SHP77 treated with DMSO at 0.1 percent for 48 hours (cell line): Measurements from ENCODE around the gene CFAP126.
"Not testable (repeated sequence)": the region's sequence is repeated elsewhere in the genome, so short reads cannot be mapped to it uniquely, and the experiment has no call there.

Experiments
- DNase-seq: peaks from one replicate; lab custom pipeline; 2025; lab: John Stamatoyannopoulos, UW

Gene CFAP126

GRCh38 chr1:161367684-161368400, at the start of gene CFAP126:
TSS of gene CFAP126 (minus strand) at chr1:161367876. CDS start at chr1:161367868, 8 bp downstream.
- DNase-seq, result no peak

- not testable (repeated sequence) for DNase-seq
Observed at GRCh38 chr1:161413050-161413449, 45.4 kb upstream of the CFAP126 start.

- not testable (repeated sequence) for DNase-seq
Observed at GRCh38 chr1:161410636-161410970, 42.9 kb upstream of the CFAP126 start.

DNA sequence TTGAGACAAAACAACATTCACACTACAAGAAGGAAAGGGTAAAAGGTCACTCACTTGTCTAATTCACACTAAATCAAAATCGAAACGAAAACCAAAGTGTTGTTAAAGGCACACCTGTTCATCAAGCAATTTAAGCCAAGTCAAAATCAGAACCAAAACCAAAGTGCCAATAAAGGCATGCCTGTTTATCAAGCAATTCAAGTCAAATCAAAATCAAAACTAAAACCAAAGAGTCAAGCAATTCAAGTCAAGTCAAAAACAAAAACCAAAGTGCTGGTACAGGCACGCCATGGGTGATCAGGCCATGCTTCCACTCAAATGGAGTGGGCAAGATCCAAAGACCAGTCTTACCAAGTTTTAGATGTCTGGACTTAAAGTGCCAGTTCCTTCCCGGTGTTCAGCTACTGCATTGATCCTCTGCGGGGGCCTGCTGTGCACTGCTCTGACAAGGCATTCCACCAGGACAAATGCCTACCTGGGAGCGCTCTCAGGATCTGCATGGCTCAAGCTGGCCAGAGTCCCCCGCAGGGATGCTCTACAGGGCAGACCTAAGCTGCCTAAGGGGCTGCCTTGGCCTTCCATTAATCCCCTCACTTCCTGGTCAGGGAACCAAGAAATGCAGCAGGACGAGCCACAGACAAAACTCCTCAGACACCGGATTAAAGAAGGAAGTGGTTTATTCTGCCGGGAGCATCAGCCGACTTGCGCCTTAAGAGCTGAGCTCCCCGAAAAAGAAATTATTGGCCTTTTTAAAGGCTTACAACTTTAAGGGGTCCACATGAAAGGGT, 42.4 kb upstream of the CFAP126 start:
- DNase-seq, result not testable (repeated sequence)

- DNase-seq, result no peak
Observed at GRCh38 chr1:161408429-161409052, 40.9 kb upstream of the CFAP126 start.

- DNase-seq, result no peak
Observed at GRCh38 chr1:161407451-161407985, 39.8 kb upstream of the CFAP126 start.

DNA sequence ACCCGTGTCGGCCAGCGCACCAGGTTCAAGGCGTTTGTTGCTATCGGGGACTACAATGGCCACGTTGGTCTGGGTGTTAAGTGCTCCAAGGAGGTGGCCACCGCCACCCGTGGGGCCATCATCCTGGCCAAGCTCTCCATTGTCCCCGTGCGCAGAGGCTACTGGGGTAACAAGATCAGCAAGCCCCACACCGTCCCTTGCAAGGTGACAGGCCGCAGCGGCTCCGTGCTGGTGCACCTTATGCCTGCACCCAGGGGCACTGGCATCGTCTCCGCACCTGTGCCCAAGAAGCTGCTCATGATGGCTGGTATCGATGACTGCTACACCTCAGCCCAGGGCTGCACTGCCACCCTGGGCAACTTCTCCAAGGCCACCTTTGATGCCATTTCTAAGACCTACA, 38.9 kb upstream of the CFAP126 start:
- DNase-seq, result not testable (repeated sequence)

- DNase-seq, result no peak
Observed at GRCh38 chr1:161404051-161404597, 36.4 kb upstream of the CFAP126 start.

GRCh38 chr1:161402446-161402845, 34.8 kb upstream of the CFAP126 start:
- no peak for DNase-seq

- DNase-seq, result peak; percentile 94
Observed at GRCh38 chr1:161399257-161399998, 31.8 kb upstream of the CFAP126 start.

DNA sequence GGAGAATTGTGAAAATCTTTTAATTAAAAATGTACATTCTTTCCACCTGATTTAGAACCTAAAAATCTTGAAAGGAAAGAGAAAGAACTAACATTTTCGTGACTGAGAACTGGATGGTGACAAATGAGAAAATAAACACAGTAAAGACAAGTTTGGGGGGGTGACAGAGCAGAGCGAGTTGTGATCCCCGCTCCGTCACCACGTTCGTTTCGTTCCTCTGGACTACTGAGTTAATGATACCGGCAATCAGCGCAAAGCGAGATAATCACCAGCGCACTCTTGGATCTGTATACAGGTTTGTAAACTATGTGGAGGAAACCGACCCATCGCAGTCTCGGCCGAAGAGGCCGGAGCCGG, 31.2 kb upstream of the CFAP126 start:
- DNase-seq, result no peak

DNA sequence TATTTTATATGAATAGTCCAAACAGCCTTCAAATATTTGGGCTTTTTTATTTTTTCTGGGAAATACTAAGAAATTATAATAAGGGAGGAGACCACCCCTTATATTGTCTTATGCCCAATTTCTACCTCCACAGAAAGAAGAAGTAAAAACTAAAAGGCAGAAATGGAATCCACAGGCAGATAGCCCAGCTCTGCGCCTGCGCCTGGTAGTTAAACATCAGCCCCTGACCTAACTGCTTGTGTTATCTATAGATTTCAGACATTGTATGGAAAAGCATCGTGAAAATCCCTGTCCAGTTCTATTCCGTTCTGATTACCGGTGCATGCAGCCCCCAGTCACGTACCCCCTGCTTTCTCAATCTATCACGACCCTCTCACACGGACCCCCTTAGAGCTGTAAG, 29.4 kb upstream of the CFAP126 start:
- not testable (repeated sequence) for DNase-seq

- DNase-seq, result no peak
Observed at GRCh38 chr1:161393151-161393550, 25.5 kb upstream of the CFAP126 start.

DNA sequence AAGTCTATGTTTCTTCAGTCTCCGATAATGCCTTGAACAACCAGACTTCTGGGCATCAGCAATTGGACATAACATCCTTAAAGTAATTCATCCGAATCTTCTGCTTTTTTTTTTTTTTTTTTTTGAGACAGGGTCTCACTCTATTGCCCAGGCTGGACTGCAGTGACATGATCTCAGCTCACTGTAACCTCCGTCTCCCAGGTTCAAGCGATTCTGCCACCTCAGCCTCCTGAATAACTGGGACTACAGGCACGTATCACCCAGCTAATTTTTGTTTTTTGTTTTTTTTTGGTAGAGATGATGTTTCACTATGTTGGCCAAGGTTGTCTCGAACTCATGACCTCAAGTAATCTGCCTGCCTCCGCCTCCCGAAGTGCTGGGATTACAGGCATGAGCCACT, 23.9 kb upstream of the CFAP126 start:
- no peak for DNase-seq

- DNase-seq, result not testable (repeated sequence)
Observed at GRCh38 chr1:161391136-161391535, 23.5 kb upstream of the CFAP126 start.

DNA sequence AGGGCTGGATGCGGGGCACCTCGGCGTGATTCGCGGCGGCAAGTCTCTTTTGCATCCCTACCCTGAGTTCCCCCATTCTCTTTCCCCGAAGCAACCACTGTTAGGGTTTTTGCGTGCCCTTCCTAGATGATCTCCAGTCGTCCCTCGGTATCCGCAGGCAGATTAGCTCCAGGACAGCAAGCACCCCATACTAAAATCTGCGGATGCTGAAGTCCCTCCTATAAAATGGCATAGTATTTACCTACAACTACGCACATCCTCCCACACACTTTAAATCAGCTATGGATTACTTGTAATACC, 22.8 kb upstream of the CFAP126 start:
- peak; percentile 51 for DNase-seq

DNA sequence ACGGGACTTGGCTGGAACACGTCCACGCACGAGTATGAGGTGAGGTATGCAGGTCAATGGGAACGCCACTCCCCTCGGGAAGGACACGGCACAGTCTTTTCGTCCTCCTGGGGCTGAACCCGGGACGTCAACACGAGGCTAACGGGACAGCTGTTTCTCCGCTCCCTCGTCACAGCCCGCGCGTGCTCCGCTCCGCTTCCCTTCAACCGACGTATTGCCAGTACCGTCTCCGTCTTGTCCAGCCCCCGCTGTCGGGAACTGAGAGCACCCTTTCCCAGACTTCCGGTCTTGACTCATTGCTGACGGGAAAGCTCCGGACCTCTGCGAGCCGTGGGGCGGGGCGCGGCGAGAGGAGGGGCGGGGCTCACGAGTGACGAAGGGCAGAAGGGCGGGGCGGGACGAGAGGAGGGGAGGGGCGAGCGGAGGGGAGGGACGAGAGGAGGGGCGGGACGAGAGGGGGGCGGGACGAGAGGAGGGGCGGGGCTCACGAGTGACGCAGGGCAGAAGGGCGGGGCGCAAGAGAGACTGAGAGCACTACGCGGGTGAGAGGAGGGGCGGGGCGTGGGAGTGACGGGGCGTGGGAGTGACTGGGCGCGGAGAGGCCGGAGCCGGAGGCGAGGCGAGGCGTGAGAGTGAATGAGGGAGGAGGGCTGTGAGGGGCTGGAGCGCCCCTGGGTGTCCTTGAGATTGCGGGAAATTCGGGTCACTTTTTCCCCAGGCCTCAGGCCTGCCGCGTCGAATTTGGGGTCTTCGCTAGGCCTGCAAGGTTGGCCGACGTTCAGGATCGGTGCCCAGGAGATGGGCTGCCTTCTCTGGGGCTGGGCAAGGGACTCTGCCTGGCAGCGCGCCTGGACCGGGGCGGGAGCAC, 22.2 kb upstream of the CFAP126 start:
- DNase-seq, result peak; percentile 88

DNA sequence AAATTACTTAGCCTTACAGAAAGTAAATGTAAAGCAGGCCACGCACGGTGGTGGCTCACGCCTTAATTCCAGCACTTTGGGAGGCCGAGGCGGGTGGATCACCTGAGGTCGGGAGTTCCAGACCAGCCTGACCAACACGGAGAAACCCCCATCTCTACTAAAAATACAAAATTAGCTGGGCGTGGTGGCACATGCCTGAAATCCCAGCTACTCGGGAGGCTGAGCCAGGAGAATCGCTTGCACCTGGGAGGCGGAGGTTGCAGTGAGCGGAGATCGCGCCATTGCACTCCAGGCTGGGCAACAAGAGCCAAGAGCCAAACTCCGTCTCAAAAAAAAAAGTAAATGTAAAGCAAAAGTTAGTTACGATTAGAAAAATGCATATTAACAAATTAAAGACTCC, 21.5 kb upstream of the CFAP126 start:
- DNase-seq, result not testable (repeated sequence)

DNA sequence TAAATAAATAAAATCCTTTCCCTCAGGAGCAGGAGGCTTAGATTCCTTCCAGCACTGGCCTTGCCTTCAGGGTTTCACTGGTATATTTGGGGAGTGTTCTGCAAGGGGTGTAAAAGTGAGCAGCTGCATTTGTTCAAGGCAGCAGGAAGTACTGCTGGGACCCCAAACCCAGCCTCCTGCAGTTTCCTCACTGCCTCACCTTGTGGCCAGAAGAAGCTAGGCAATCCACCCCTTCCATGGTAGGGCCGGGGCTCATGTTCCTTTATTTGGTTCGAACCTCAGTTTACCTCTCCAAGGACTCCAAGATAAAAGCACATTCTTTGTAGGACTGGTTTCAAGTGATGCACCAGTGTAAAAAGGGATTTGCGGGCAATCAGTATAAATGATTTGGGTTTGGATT, 21.0 kb upstream of the CFAP126 start:
- no peak for DNase-seq

DNA sequence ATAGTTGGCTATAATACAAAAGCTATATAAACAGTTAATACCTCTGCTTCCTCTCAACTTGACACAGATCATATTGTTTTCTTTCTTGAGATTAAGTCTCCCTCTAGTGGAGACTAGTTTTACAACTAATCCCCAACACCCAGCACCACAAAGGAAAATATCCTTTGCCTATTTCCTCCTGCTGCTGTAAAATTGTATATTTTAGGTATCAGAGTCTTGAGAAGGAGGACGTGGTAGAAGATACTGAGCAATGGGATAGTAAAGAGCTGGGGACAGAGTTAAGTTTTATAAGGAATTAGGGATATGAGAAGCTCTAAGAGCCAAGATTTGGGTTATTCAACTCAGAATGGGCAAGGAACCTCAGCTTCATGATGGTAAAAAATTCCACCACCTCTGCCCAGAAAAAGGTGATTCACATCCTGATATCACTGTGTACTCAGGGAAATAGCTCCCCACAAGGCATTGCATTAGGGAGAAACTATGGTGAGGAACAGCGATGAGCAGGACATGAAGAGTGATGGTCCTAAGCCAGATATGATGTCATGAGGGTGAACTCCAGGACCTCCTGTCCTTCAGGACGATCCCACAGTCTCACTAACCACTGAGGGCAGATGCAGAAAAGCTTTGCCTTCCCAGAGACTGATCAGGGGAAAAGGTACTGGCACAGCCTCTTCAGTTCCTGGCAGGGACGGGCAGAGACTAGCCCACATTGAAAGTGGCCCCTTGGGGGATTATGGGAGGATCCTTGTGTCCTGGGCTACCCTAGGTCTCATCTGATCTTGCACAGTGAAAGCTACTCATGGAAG, 14.7 kb upstream of the CFAP126 start:
- peak; percentile 60 for DNase-seq
